Measurements from ENCODE around the gene RPS15.
A peak's percentile ranks its signal among the peaks of the same experiment; 100 is the strongest.

RPS15 gene

GRCh38 chr19:1427221-1427920, 10.8 kb upstream of the RPS15 start:
- Histone ChIP-seq H3K36me3 (ENCODE audit: control insufficient read depth in 1 of 2, insufficient read depth in 2 of 2, low read length in 2 of 2) (peaks cover 79 to 83% of the 10 kb centered on the region in 2 experiments), H3K79me1 (ENCODE audit: low read length) (no peaks in the 10 kb centered on the region), H3K14ac (ENCODE audit: low read length) (no peak overlapping the region), H2AK5ac (ENCODE audit: low read length) (no peak overlapping the region), H3K79me2 (ENCODE audit: control insufficient read depth, insufficient read depth, low read length, poor library complexity) (no peaks in the 10 kb centered on the region), H3K27ac (ENCODE audit: low read depth, low read length) (no peak overlapping the region), H3K9me3 (ENCODE audit: insufficient read depth, low read depth, low read length) (peaks cover 2% of the 10 kb centered on the region), H3K27me3 (ENCODE audit: insufficient read depth, low read length) (no peaks in the 10 kb centered on the region), H3K4me3 (ENCODE audit: low read depth, low read length) (no peak overlapping the region), H4K91ac (ENCODE audit: low read depth, low read length) (no peak overlapping the region), H3K9ac (ENCODE audit: low read length) (no peak overlapping the region), H2BK120ac (ENCODE audit: insufficient read depth, low read length, poor library complexity) (no peak overlapping the region), H2BK12ac (ENCODE audit: low read length) (no peak overlapping the region), H3K4me2 (ENCODE audit: low read length) (no peak overlapping the region), H2AFZ (ENCODE audit: insufficient read depth, low read length, poor library complexity) (no peak overlapping the region), H4K12ac (ENCODE audit: low read depth, low read length) (no peak overlapping the region), H4K8ac (ENCODE audit: low read depth, low read length) (no peak overlapping the region), H2BK5ac (ENCODE audit: low read depth, low read length, poor library complexity) (no peak overlapping the region), H3K23ac (ENCODE audit: low read length) (no peak overlapping the region), H3K4me1 (ENCODE audit: control insufficient read depth in 1 of 2, insufficient read depth in 2 of 2, low read length in 2 of 2) (peaks cover 9 to 14% of the 10 kb centered on the region in 2 experiments), H3K4ac (ENCODE audit: low read depth, low read length) (no peak overlapping the region), H3K18ac (ENCODE audit: low read length) (no peak overlapping the region)
- WGBS (ENCODE audit: extremely low coverage, insufficient coverage, insufficient read length) = no CpG with 5 or more reads among the region's 27 CpGs
- no peak for DNase-seq

GRCh38 chr19:1428738-1429391, 9.3 kb upstream of the RPS15 start:
- Histone ChIP-seq H2AFZ (ENCODE audit: insufficient read depth, low read length, poor library complexity) (no peak overlapping the region), H3K79me1 (ENCODE audit: low read length) (no peaks in the 10 kb centered on the region), H3K14ac (ENCODE audit: low read length) (no peak overlapping the region), H3K9me3 (ENCODE audit: insufficient read depth, low read depth, low read length) (no peaks in the 10 kb centered on the region), H3K9ac (ENCODE audit: low read length) (no peak overlapping the region), H3K36me3 (ENCODE audit: control insufficient read depth in 1 of 2, insufficient read depth in 2 of 2, low read length in 2 of 2) (peaks cover 81 to 85% of the 10 kb centered on the region in 2 experiments), H3K4me3 (ENCODE audit: low read depth, low read length) (no peak overlapping the region), H3K4ac (ENCODE audit: low read depth, low read length) (no peak overlapping the region), H3K4me2 (ENCODE audit: low read length) (no peak overlapping the region), H4K91ac (ENCODE audit: low read depth, low read length) (no peak overlapping the region), H2AK5ac (ENCODE audit: low read length) (no peak overlapping the region), H3K4me1 (ENCODE audit: control insufficient read depth in 1 of 2, insufficient read depth in 2 of 2, low read length in 2 of 2) (peaks cover 9 to 14% of the 10 kb centered on the region in 2 experiments), H3K23ac (ENCODE audit: low read length) (no peak overlapping the region), H2BK120ac (ENCODE audit: insufficient read depth, low read length, poor library complexity) (no peak overlapping the region), H3K79me2 (ENCODE audit: control insufficient read depth, insufficient read depth, low read length, poor library complexity) (no peaks in the 10 kb centered on the region), H3K27ac (ENCODE audit: low read depth, low read length) (no peak overlapping the region), H3K27me3 (ENCODE audit: insufficient read depth, low read length) (no peaks in the 10 kb centered on the region), H2BK12ac (ENCODE audit: low read length) (no peak overlapping the region), H2BK5ac (ENCODE audit: low read depth, low read length, poor library complexity) (no peak overlapping the region), H4K8ac (ENCODE audit: low read depth, low read length) (no peak overlapping the region), H4K12ac (ENCODE audit: low read depth, low read length) (no peak overlapping the region), H3K18ac (ENCODE audit: low read length) (no peak overlapping the region)
- no peak for DNase-seq
- WGBS (ENCODE audit: extremely low coverage, insufficient coverage, insufficient read length) = no CpG with 5 or more reads among the region's 41 CpGs

DNA sequence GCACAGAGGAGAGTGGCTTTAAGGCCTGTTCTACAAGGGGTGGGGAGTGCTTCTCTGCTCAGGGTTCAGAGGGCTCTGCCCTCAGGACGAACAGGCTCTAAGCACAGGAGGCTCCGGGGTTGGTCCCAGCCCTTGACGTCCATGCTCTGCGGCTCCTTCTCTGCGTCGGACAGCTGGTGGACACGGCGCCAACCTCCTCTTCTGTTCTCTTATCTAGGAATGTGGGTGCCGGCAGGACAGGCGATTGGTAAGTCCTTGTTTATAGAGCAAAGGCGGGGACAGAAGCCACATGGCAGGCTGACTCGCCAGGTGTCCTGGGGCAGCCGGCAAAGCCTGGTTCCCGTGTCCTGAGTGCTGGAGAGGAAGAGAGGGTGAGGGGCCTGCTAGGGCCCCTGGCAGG, 8.4 kb upstream of the RPS15 start:
- no CpG with 5 or more reads among the region's 14 CpGs for WGBS (ENCODE audit: extremely low coverage, insufficient coverage, insufficient read length)

DNA sequence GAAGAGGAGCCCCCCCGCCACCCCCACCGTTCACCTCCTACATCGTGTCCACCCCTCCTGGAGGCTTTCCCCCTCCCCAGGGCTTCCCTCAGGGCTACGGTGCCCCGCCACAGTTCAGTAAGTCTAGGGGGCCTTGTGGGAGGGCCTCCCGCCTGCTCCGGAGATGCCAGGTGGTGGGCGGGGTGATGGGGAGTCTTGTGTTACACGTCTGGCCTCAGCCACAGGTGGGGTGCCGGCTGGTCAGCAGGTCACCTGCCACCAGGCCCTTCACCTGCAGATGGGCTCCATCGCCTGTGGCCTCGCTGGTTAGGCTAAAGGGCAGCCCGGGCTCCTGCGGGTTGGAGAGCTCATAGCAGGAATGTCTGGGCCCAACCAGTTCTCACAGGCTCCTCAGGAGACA, 8.0 kb upstream of the RPS15 start:
- Histone ChIP-seq H3K27ac (ENCODE audit: low read depth, low read length) (no peak overlapping the region), H3K27me3 (ENCODE audit: insufficient read depth, low read length) (no peaks in the 10 kb centered on the region), H3K4me3 (ENCODE audit: low read depth, low read length) (no peak overlapping the region), H2AFZ (ENCODE audit: insufficient read depth, low read length, poor library complexity) (no peak overlapping the region), H4K8ac (ENCODE audit: low read depth, low read length) (no peak overlapping the region), H3K4me1 (ENCODE audit: control insufficient read depth in 1 of 2, insufficient read depth in 2 of 2, low read length in 2 of 2) (peaks cover 6 to 9% of the 10 kb centered on the region in 2 experiments), H3K14ac (ENCODE audit: low read length) (no peak overlapping the region), H2BK12ac (ENCODE audit: low read length) (no peak overlapping the region), H3K23ac (ENCODE audit: low read length) (no peak overlapping the region), H3K36me3 (ENCODE audit: control insufficient read depth in 1 of 2, insufficient read depth in 2 of 2, low read length in 2 of 2) (peaks cover 80 to 83% of the 10 kb centered on the region in 2 experiments), H3K9ac (ENCODE audit: low read length) (no peak overlapping the region), H3K79me1 (ENCODE audit: low read length) (no peaks in the 10 kb centered on the region), H2BK5ac (ENCODE audit: low read depth, low read length, poor library complexity) (no peak overlapping the region), H2BK120ac (ENCODE audit: insufficient read depth, low read length, poor library complexity) (no peak overlapping the region), H4K91ac (ENCODE audit: low read depth, low read length) (no peak overlapping the region), H4K12ac (ENCODE audit: low read depth, low read length) (no peak overlapping the region), H3K4ac (ENCODE audit: low read depth, low read length) (no peak overlapping the region), H3K4me2 (ENCODE audit: low read length) (no peak overlapping the region), H2AK5ac (ENCODE audit: low read length) (no peak overlapping the region), H3K18ac (ENCODE audit: low read length) (no peak overlapping the region), H3K9me3 (ENCODE audit: insufficient read depth, low read depth, low read length) (no peaks in the 10 kb centered on the region), H3K79me2 (ENCODE audit: control insufficient read depth, insufficient read depth, low read length, poor library complexity) (no peaks in the 10 kb centered on the region)
- no CpG with 5 or more reads among the region's 14 CpGs for WGBS (ENCODE audit: extremely low coverage, insufficient coverage, insufficient read length)
- peak; percentile 46 to 60 for DNase-seq

More for the DNA sequence above, 8.4 kb upstream of the RPS15 start:
- peaks cover 83 to 87% of the 10 kb centered on the region in 2 experiments for H3K36me3 ChIP-seq (ENCODE audit: control insufficient read depth in 1 of 2, insufficient read depth in 2 of 2, low read length in 2 of 2)
- H2AFZ ChIP-seq (ENCODE audit: insufficient read depth, low read length, poor library complexity) = no peak overlapping the region
- H3K23ac ChIP-seq (ENCODE audit: low read length) = no peak overlapping the region
- no peak overlapping the region for H4K12ac ChIP-seq (ENCODE audit: low read depth, low read length)
- no peak overlapping the region for H2BK5ac ChIP-seq (ENCODE audit: low read depth, low read length, poor library complexity)
- no peaks in the 10 kb centered on the region for H3K9me3 ChIP-seq (ENCODE audit: insufficient read depth, low read depth, low read length)
- no peak overlapping the region for H3K4me3 ChIP-seq (ENCODE audit: low read depth, low read length)
- no peak overlapping the region for H2BK12ac ChIP-seq (ENCODE audit: low read length)
- no peak overlapping the region for H3K18ac ChIP-seq (ENCODE audit: low read length)
- no peak overlapping the region for H2AK5ac ChIP-seq (ENCODE audit: low read length)
- H3K4me2 ChIP-seq (ENCODE audit: low read length) = no peak overlapping the region
- no peak overlapping the region for H3K14ac ChIP-seq (ENCODE audit: low read length)
- H4K8ac ChIP-seq (ENCODE audit: low read depth, low read length) = no peak overlapping the region
- H3K27me3 ChIP-seq (ENCODE audit: insufficient read depth, low read length) = no peaks in the 10 kb centered on the region
- no peak overlapping the region for H4K91ac ChIP-seq (ENCODE audit: low read depth, low read length)
- no peaks in the 10 kb centered on the region for H3K79me2 ChIP-seq (ENCODE audit: control insufficient read depth, insufficient read depth, low read length, poor library complexity)
- H3K4me1 ChIP-seq (ENCODE audit: control insufficient read depth in 1 of 2, insufficient read depth in 2 of 2, low read length in 2 of 2) = peaks cover 9% of the 10 kb centered on the region in 2 experiments
- no peak overlapping the region for H3K4ac ChIP-seq (ENCODE audit: low read depth, low read length)
- H3K27ac ChIP-seq (ENCODE audit: low read depth, low read length) = no peak overlapping the region
- no peak for DNase-seq
- H3K9ac ChIP-seq (ENCODE audit: low read length) = no peak overlapping the region
- H2BK120ac ChIP-seq (ENCODE audit: insufficient read depth, low read length, poor library complexity) = no peak overlapping the region
- no peaks in the 10 kb centered on the region for H3K79me1 ChIP-seq (ENCODE audit: low read length)

All from trophoblast cell (in vitro differentiated cells and primary cell).